Measurements from ENCODE around the gene HIGD1B. TPM values are rescaled to one million over a fixed set of nuclear protein-coding genes. Genes with fewer than 3 reads are reported as not detected.
A peak's percentile ranks its signal among the peaks of the same experiment; 100 is the strongest.

The HIGD1B gene
- total RNA-seq, 4 donors from 2014 or later = not detected

- TF ChIP-seq POLR2A (IDR thresholded peaks at IDR 0.05) (no peak), EP300 (IDR thresholded peaks at IDR 0.05) (no peak), POLR2AphosphoS5 (IDR thresholded peaks at IDR 0.05) (no peak), CTCF (IDR thresholded peaks at IDR 0.05) (peak in 1 of 2 donors; percentile 47)
- Histone ChIP-seq H3K27ac (no peak overlapping the region), H3K27me3 (no peaks in the 10 kb centered on the region), H3K36me3 (peaks cover 95% of the 10 kb centered on the region), H3K4me1 (no peaks in the 10 kb centered on the region), H3K9me3 (no peaks in the 10 kb centered on the region), H3K4me3 (no peak overlapping the region)
- DNase-seq (ENCODE audit: low spot score in 2 of 2) = no peak
- WGBS = 55% methylated on average over 6 of the region's 6 CpGs
Observed at GRCh38 chr17:44878627-44879221, 31.0 kb downstream of the HIGD1B start.

- DNase-seq (ENCODE audit: low spot score in 2 of 2) = no peak
- H3K27ac ChIP-seq = no peak overlapping the region
- H3K27me3 ChIP-seq = no peaks in the 10 kb centered on the region
- TF ChIP-seq POLR2A (IDR thresholded peaks at IDR 0.05) (no peak), POLR2AphosphoS5 (IDR thresholded peaks at IDR 0.05) (no peak), EP300 (IDR thresholded peaks at IDR 0.05) (no peak)
- H3K36me3 ChIP-seq = peaks cover 97% of the 10 kb centered on the region
- no peaks in the 10 kb centered on the region for H3K9me3 ChIP-seq
- WGBS = 90% methylated on average over 5 of the region's 6 CpGs
- H3K4me3 ChIP-seq = no peak overlapping the region
- H3K4me1 ChIP-seq = no peaks in the 10 kb centered on the region
Observed at GRCh38 chr17:44879376-44879775, 31.7 kb downstream of the HIGD1B start.

GRCh38 chr17:44880062-44880461 is 32.4 kb downstream of the HIGD1B start:
- no peak overlapping the region for H3K27ac ChIP-seq
- H3K4me3 ChIP-seq = no peak overlapping the region
- H3K4me1 ChIP-seq = no peaks in the 10 kb centered on the region
- H3K27me3 ChIP-seq = no peaks in the 10 kb centered on the region
- H3K36me3 ChIP-seq = peaks cover 97% of the 10 kb centered on the region
- WGBS = 91% methylated on average over 2 of the region's 2 CpGs
- TF ChIP-seq POLR2AphosphoS5 (IDR thresholded peaks at IDR 0.05) (no peak), EP300 (IDR thresholded peaks at IDR 0.05) (no peak), POLR2A (IDR thresholded peaks at IDR 0.05) (no peak), CTCF (IDR thresholded peaks at IDR 0.05) (no peak)
- no peak for DNase-seq (ENCODE audit: low spot score in 2 of 2)
- H3K9me3 ChIP-seq = no peaks in the 10 kb centered on the region

GRCh38 chr17:44881145-44881544 is 33.5 kb downstream of the HIGD1B start:
- no peak for DNase-seq (ENCODE audit: low spot score in 2 of 2)
- H3K4me3 ChIP-seq = no peak overlapping the region
- no peak overlapping the region for H3K27ac ChIP-seq
- WGBS = 93% methylated on average over 4 of the region's 4 CpGs
- no peaks in the 10 kb centered on the region for H3K4me1 ChIP-seq
- no peaks in the 10 kb centered on the region for H3K27me3 ChIP-seq
- TF ChIP-seq POLR2AphosphoS5 (IDR thresholded peaks at IDR 0.05) = no peak
- no peaks in the 10 kb centered on the region for H3K9me3 ChIP-seq
- peaks cover 96% of the 10 kb centered on the region for H3K36me3 ChIP-seq

- Histone ChIP-seq H3K36me3 (peaks cover 72% of the 10 kb centered on the region), H3K9me3 (no peaks in the 10 kb centered on the region), H3K27me3 (no peaks in the 10 kb centered on the region), H3K4me3 (no peak overlapping the region), H3K27ac (no peak overlapping the region), H3K4me1 (no peaks in the 10 kb centered on the region)
- 95% methylated on average over 2 of the region's 2 CpGs for WGBS
- no peak for TF ChIP-seq POLR2AphosphoS5 (IDR thresholded peaks at IDR 0.05)
- no peak for TF ChIP-seq CTCF (IDR thresholded peaks at IDR 0.05)
- TF ChIP-seq EP300 (IDR thresholded peaks at IDR 0.05) = no peak
- no peak for TF ChIP-seq POLR2A (IDR thresholded peaks at IDR 0.05)
- no peak for DNase-seq (ENCODE audit: low spot score in 2 of 2)
Observed at GRCh38 chr17:44884941-44885340, 37.3 kb downstream of the HIGD1B start.

- H3K36me3 ChIP-seq = peaks cover 63% of the 10 kb centered on the region
- H3K27ac ChIP-seq = no peak overlapping the region
- no peaks in the 10 kb centered on the region for H3K27me3 ChIP-seq
- 88% methylated on average over 1 of the region's 1 CpG for WGBS
- H3K4me3 ChIP-seq = no peak overlapping the region
- H3K4me1 ChIP-seq = no peaks in the 10 kb centered on the region
- no peaks in the 10 kb centered on the region for H3K9me3 ChIP-seq
- peak in 1 of 2 donors; percentile 9 for DNase-seq (ENCODE audit: low spot score in 2 of 2)
- TF ChIP-seq POLR2AphosphoS5 (IDR thresholded peaks at IDR 0.05) (no peak), EP300 (IDR thresholded peaks at IDR 0.05) (no peak), CTCF (IDR thresholded peaks at IDR 0.05) (no peak), POLR2A (IDR thresholded peaks at IDR 0.05) (no peak)
Observed at GRCh38 chr17:44887016-44887415, 39.3 kb downstream of the HIGD1B start.

All from suprapubic skin (tissue), 4 donors.